GM18951 (cell line): ENCODE results near the gene SCAP.
A peak's percentile ranks its signal among the peaks of the same experiment; 100 is the strongest.

ENCODE experiments used
- POLR2A ChIP-seq: IDR thresholded peaks from 4 replicates; pipeline ENCODE4 v1.6.1; 2011; ENCODE audit warnings: mild to moderate bottlenecking; ENCODE audit not compliant: insufficient read length, insufficient read depth; ENCODE audit errors: extremely low read depth
- in situ Hi-C: fragments of 300-500 bp; cut with MboI; formaldehyde crosslinking; loops from one replicate; pipeline ENCODE4 v1.12.0; 2022; ENCODE audit warnings: low sequenced_read_pairs, mixed read lengths, inconsistent platforms; ENCODE audit not compliant: unreplicated experiment

The SCAP gene

DNA sequence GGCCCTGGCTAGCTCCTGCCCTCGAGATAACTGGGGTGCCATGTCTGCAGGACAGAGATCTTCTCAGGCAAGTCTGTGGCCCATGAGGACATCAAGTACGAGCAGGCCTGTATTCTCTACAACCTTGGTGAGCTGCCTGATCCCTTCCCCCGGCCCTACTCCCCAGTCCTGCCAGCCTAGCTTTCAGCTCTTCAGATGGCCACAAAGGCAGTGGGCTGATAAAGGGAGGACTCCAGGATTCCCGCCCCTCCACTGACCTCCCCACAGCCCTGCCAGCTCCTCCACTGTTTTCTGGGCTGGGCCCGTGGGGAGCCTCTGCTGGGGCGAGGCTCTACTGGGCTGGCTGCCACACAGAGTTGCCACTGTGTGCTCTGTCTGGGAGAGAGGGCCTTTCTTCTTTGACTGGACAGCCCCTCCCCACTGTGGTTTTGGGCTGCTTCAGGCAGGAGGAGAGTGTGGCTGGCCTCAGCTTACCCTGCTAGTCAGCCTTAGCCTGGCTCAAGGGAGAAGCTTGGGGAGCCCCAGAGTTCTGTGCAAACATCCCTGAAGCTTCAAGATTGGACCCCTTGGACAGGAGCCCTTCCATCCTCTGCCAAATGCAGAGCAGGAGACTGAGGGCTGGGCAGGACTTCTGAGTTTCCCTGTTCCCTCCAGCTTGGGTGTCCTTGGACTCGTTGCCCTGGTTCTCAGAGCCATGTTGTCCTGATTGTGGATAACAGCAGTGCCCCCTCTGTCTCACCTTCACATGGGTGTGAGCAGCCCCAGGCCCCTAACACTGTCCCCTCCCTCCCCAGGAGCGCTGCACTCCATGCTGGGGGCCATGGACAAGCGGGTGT lies 70.6 kb downstream of the SCAP start:
- no peak for TF ChIP-seq POLR2A
- in situ Hi-C loops = no loop called here

DNA sequence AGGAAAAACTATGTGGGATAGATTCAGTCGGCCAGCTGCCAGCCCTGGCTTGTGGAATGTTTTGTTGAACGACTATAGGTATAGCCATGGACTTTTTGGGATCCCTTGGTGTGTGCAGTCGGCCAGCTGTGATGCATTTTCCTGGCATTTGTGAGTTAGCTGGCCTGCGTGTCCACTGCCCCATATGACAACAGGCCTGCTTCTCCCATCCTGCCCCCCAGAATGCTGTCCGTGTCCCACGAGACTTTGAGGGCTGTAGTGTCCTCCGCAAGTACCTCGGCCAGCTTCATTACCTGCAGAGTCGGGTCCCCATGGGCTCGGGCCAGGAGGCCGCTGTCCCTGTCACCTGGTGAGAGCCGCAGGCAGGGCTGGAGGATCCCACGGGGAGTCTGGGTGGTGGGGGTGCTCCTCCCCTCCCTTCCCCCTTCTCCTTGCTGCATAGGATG lies 71.3 kb downstream of the SCAP start:
- no peak for TF ChIP-seq POLR2A
- in situ Hi-C loops = no loop called here

GRCh38 chr3:47399531-47400270 lies 76.0 kb downstream of the SCAP start:
- TF ChIP-seq POLR2A = no peak
- in situ Hi-C loops = no loop called here

DNA sequence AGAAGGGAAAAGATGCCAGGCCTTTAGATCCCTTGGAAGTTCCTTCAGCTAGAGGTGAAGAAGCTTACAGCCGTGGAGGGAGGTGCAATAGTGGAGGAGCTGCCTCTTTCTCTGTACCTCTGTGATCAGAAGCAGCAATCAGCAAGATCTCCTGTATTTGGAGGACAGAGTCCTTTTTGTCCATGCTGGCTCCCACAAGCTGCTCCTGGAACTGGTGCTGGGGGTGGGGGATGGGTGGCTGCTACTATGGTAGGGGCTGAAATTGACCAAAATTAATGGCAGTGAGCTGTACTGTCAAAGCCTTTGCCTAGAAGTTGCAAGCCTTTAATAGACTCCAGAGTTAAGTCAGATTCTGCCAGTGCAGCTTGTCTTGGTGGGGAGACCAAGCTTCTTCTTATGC lies 76.7 kb downstream of the SCAP start:
- TF ChIP-seq POLR2A = no peak
- in situ Hi-C loops = no loop called here

DNA sequence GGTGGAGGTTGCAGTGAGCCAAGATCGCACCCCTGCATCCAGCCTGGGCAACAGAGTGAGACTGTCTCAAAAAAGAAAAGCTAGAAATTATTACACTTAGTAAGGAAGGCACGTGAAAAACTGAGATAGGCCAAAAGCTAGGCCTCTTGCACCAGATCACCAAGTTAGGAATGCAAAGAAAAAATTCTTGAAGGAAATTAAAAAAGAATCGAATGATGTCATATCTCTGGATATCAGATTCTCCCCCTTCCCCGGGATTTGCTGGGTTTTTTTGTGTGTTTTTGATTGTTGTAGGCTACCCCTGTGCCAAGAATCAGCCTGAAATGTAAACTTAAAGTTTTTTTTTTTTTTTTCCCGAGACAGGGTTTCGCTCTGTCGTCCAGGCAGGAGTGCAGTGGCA lies 77.5 kb downstream of the SCAP start:
- in situ Hi-C loops = no loop called here
- TF ChIP-seq POLR2A = no peak

GRCh38 chr3:47394881-47395280 lies 80.9 kb downstream of the SCAP start:
- in situ Hi-C loops = no loop called here
- no peak for TF ChIP-seq POLR2A

DNA sequence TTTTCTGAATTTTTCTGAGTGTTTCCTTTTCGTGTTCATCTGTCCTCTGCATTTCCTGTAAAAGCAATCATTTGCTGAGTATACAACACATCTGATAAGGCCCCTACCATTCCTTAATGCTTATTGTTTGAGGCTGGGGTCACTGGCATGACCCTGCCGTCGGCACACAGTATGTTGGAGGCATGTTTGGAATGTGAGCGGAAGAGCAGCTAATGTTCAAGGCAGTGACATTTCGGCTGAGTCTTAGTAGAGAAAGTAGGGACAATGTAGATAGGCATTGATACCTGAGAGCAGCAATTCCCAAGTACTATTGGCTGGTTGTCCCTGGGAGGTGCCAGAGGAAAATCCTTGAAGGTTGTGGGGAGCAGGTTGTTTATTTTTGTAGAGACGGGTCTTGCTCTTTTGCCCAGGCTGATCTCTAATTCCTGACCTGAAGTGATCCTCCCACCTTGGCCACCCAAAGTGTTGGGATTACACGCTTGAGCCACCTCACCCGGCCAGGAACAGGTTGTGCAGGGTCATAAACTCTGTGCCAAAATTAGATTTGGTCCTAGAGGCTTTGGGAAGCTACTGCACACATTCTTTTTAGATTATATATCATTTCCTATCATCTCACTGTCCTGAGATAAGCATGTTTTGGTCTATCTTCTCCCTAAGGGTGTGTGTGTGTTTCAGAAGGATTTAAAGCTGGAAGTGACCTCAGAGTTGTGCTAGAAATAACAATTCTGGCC lies 81.4 kb downstream of the SCAP start:
- in situ Hi-C loops = no loop called here
- no peak for TF ChIP-seq POLR2A

DNA sequence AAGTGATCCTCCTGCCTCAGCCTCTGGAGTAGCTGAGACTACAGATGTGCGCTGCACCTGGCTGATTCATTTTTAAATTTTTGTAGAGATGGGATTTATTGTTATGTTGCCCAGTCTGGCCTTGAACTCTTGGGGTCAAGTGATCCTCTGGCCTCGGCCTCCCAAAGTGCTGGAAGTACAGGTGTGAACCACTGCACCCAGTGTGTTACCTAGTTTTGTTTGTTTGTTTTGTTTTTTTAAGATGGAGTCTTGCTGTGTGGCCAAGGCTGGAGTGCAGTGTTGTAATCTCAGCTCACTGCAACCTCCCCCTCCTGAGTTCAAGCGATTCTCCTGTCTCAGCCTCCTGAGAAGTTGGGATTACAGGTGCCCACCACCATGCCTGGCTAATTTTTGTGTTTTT lies 82.8 kb downstream of the SCAP start:
- in situ Hi-C loops = no loop called here
- no peak for TF ChIP-seq POLR2A

DNA sequence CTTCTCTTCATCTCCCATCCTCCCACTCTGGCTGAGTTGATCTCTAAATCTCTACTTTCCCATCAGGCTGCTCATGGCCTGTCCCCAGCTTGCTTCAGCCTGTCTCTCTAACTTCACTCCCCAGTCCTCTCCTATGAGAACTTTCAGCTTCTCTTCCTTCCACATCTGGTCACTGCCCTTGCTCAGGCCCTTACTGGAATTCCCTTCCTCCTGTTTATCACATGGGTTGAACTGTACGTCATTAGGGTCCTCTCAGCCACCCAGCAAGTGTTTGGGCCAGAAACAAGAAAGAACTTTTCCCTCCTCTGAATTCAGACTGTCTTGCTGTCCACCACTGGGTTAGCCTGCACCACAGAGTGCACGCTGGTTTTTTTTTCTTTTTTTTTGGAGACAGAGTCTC lies 89.9 kb downstream of the SCAP start:
- no peak for TF ChIP-seq POLR2A
- in situ Hi-C loops = no loop called here

GRCh38 chr3:47385007-47385406 lies 90.7 kb downstream of the SCAP start:
- in situ Hi-C loops = no loop called here
- TF ChIP-seq POLR2A = no peak

- no peak for TF ChIP-seq POLR2A
- in situ Hi-C loops = no loop called here
Measured at GRCh38 chr3:47384425-47384824, 91.3 kb downstream of the SCAP start.

DNA sequence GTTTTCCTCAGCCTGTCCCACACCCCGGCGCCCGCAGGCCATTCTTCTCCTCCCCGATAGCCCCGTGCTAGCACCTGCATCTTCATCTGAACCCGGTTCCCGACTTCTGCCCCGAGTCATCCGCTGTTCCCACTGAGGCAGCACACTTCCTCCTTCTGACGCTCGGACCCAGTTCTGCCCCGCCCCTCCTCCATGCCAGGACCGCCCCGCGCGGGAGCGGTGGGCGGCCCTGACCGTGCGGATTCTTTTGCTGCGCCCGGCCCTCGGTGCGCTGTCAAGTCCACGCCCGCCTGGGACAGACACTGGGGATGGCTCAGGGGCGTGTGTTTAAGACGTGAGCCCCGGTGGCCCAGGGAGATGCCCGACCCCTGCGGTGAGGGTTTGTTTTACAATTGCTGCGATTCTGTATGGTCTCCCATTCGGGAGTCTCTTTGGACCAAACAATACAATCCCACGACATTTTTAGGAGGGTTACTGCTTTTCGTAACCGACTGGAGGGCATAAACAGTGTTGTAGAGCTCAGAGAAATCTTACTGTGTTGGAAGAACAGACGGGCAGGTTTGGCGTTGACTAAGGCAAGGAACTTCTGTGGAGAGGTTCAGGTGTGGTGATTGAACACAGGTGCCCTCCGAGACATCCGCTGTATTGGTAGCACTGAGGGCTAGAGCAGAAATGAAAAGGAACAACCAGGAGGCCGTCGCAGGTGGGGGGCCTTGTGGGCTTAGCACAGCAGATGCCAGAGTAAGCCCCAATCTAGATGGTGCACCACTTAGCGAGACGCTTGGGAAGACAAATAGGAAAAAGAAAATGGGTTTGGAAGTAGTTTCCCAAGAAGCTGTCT lies 94.2 kb downstream of the SCAP start:
- peak; percentile 72 for TF ChIP-seq POLR2A
- in situ Hi-C loops = no loop called here
